ENCODE data around the gene GSK3B. TPM values are rescaled to one million over a fixed set of nuclear protein-coding genes. Genes with fewer than 3 reads are reported as not detected.

GSK3B gene
- total RNA-seq, 2 donors from 2014 or later, result 28.7 to 39.3 TPM

GRCh38 chr3:119796368-119796767, 297.9 kb downstream of the GSK3B start:
- DNase-seq (ENCODE audit: low spot score), result no peak
- H3K9me3 ChIP-seq, result no peaks in the 10 kb centered on the region
- H3K27ac ChIP-seq, result no peak overlapping the region
- ATAC-seq (ENCODE audit: insufficient number of reproducible peaks, low FRiP score, low read depth), result no peak
- no peaks in the 10 kb centered on the region for H3K27me3 ChIP-seq (replicated peaks; ENCODE audit: insufficient read depth)
- H3K36me3 ChIP-seq, result no peaks in the 10 kb centered on the region
- H3K4me3 ChIP-seq, result no peak overlapping the region
- no peaks in the 10 kb centered on the region for H3K4me1 ChIP-seq (ENCODE audit: control insufficient read depth in 1 of 2, low read depth in 2 of 2)
- TF ChIP-seq CTCF (IDR thresholded peaks at IDR 0.05), result no peak

- no peaks in the 10 kb centered on the region for H3K9me3 ChIP-seq
- no peaks in the 10 kb centered on the region for H3K4me1 ChIP-seq (ENCODE audit: control insufficient read depth in 1 of 2, low read depth in 2 of 2)
- no peak for TF ChIP-seq CTCF (IDR thresholded peaks at IDR 0.05)
- ATAC-seq (ENCODE audit: insufficient number of reproducible peaks, low FRiP score, low read depth) (no peak), DNase-seq (ENCODE audit: low spot score) (no peak)
- no peaks in the 10 kb centered on the region for H3K27me3 ChIP-seq (replicated peaks; ENCODE audit: insufficient read depth)
- H3K27ac ChIP-seq, result no peak overlapping the region
- H3K4me3 ChIP-seq, result no peak overlapping the region
- H3K36me3 ChIP-seq, result no peaks in the 10 kb centered on the region
These were observed 298.4 kb downstream of the GSK3B start for GRCh38 chr3:119795849-119796248.

GRCh38 chr3:119794971-119795612, 299.2 kb downstream of the GSK3B start:
- Histone ChIP-seq H3K27me3 (replicated peaks; ENCODE audit: insufficient read depth) (no peaks in the 10 kb centered on the region), H3K4me1 (ENCODE audit: control insufficient read depth in 1 of 2, low read depth in 2 of 2) (no peaks in the 10 kb centered on the region), H3K9me3 (no peaks in the 10 kb centered on the region), H3K27ac (no peak overlapping the region), H3K36me3 (no peaks in the 10 kb centered on the region), H3K4me3 (no peak overlapping the region)
- ATAC-seq (ENCODE audit: insufficient number of reproducible peaks, low FRiP score, low read depth), result no peak
- DNase-seq (ENCODE audit: low spot score), result no peak
- TF ChIP-seq CTCF (IDR thresholded peaks at IDR 0.05), result no peak

- no peak for TF ChIP-seq CTCF (IDR thresholded peaks at IDR 0.05)
- no peaks in the 10 kb centered on the region for H3K27me3 ChIP-seq (replicated peaks; ENCODE audit: insufficient read depth)
- ATAC-seq (ENCODE audit: insufficient number of reproducible peaks, low FRiP score, low read depth), result no peak
These were observed 299.8 kb downstream of the GSK3B start for GRCh38 chr3:119794401-119794800.

GRCh38 chr3:119792270-119792669, 302.0 kb downstream of the GSK3B start:
- H3K4me1 ChIP-seq (ENCODE audit: control insufficient read depth in 1 of 2, low read depth in 2 of 2), result no peaks in the 10 kb centered on the region
- H3K27ac ChIP-seq, result no peak overlapping the region
- TF ChIP-seq CTCF (IDR thresholded peaks at IDR 0.05), result no peak
- no peak overlapping the region for H3K4me3 ChIP-seq
- ATAC-seq (ENCODE audit: insufficient number of reproducible peaks, low FRiP score, low read depth), result no peak
- no peak for DNase-seq (ENCODE audit: low spot score)
- no peaks in the 10 kb centered on the region for H3K27me3 ChIP-seq (replicated peaks; ENCODE audit: insufficient read depth)
- no peaks in the 10 kb centered on the region for H3K36me3 ChIP-seq
- no peaks in the 10 kb centered on the region for H3K9me3 ChIP-seq

More at GRCh38 chr3:119794401-119794800, 299.8 kb downstream of the GSK3B start:
- no peak overlapping the region for H3K4me3 ChIP-seq
- no peak for DNase-seq (ENCODE audit: low spot score)
- H3K9me3 ChIP-seq, result no peaks in the 10 kb centered on the region
- no peaks in the 10 kb centered on the region for H3K4me1 ChIP-seq (ENCODE audit: control insufficient read depth in 1 of 2, low read depth in 2 of 2)
- H3K36me3 ChIP-seq, result no peaks in the 10 kb centered on the region
- H3K27ac ChIP-seq, result no peak overlapping the region

All from thoracic aorta (tissue), 2 donors.